ENCODE results near the gene BAD.

GRCh38 chr11:64330888-64331287 is 46.4 kb upstream of the BAD start:
- TF ChIP-seq POLR2A (IDR thresholded peaks at IDR 0.05) = no peak
- no peak for TF ChIP-seq CTCF (IDR thresholded peaks at IDR 0.05)
